T-helper 2 cell treated with Interferon-gamma antibody and Interleukin-4, amounts not matched to agents 5 μg/mL and 100 μg/mL, for 36 hours (primary cell): Measurements from ENCODE around the gene EFHC1.

Source experiments
- DNase-seq: peaks from one replicate; pipeline ENCODE4 v3.0.0; 2021; ENCODE audit warnings: low spot score
- H3K27ac Mint-ChIP-seq: one replicate; pipeline ENCODE4 v1.8.0; 2021; ENCODE audit warnings: mild to moderate bottlenecking, mixed read lengths
- H3K27me3 Mint-ChIP-seq: one replicate; pipeline ENCODE4 v1.8.0; 2021; ENCODE audit warnings: low read depth, mixed read lengths
- H3K36me3 Mint-ChIP-seq: one replicate; pipeline ENCODE4 v1.8.0; 2021; ENCODE audit warnings: low read depth, mixed read lengths
- H3K4me1 Mint-ChIP-seq: one replicate; pipeline ENCODE4 v1.8.0; 2021; ENCODE audit warnings: low read depth, mixed read lengths
- H3K4me3 Mint-ChIP-seq: one replicate; pipeline ENCODE4 v1.8.0; 2022; ENCODE audit warnings: mild to moderate bottlenecking, moderate library complexity, mixed read lengths
- H3K9me3 Mint-ChIP-seq: one replicate; pipeline ENCODE4 v1.8.0; 2021; ENCODE audit warnings: mixed read lengths

The EFHC1 gene

GRCh38 chr6:52553719-52554118 lies 133.6 kb downstream of the EFHC1 start:
- Mint-ChIP-seq H3K27me3 (no peaks in the 10 kb centered on the region), H3K27ac (no peak overlapping the region), H3K4me1 (peaks cover 17% of the 10 kb centered on the region), H3K36me3 (no peaks in the 10 kb centered on the region), H3K9me3 (no peaks in the 10 kb centered on the region), H3K4me3 (no peak overlapping the region)
- no peak for DNase-seq

- no peak for DNase-seq
- H3K27ac Mint-ChIP-seq, result no peak overlapping the region
- no peaks in the 10 kb centered on the region for H3K27me3 Mint-ChIP-seq
- no peaks in the 10 kb centered on the region for H3K36me3 Mint-ChIP-seq
- H3K4me1 Mint-ChIP-seq, result peaks cover 17% of the 10 kb centered on the region
- H3K4me3 Mint-ChIP-seq, result no peak overlapping the region
- H3K9me3 Mint-ChIP-seq, result no peaks in the 10 kb centered on the region
These were observed 134.6 kb downstream of the EFHC1 start for GRCh38 chr6:52554684-52555280.

- Mint-ChIP-seq H3K27ac (no peak overlapping the region), H3K9me3 (no peaks in the 10 kb centered on the region), H3K36me3 (no peaks in the 10 kb centered on the region), H3K4me1 (peaks cover 14% of the 10 kb centered on the region), H3K4me3 (no peak overlapping the region), H3K27me3 (no peaks in the 10 kb centered on the region)
- no peak for DNase-seq
These were observed 135.5 kb downstream of the EFHC1 start for GRCh38 chr6:52555518-52556233.

GRCh38 chr6:52557389-52558265 lies 137.5 kb downstream of the EFHC1 start:
- no peaks in the 10 kb centered on the region for H3K27me3 Mint-ChIP-seq
- peaks cover 3% of the 10 kb centered on the region for H3K4me1 Mint-ChIP-seq
- H3K36me3 Mint-ChIP-seq, result no peaks in the 10 kb centered on the region
- no peaks in the 10 kb centered on the region for H3K9me3 Mint-ChIP-seq
- DNase-seq, result no peak
- no peak overlapping the region for H3K4me3 Mint-ChIP-seq
- H3K27ac Mint-ChIP-seq, result no peak overlapping the region

- Mint-ChIP-seq H3K9me3 (no peaks in the 10 kb centered on the region), H3K27me3 (no peaks in the 10 kb centered on the region), H3K36me3 (no peaks in the 10 kb centered on the region), H3K27ac (no peak overlapping the region), H3K4me1 (peaks cover 6% of the 10 kb centered on the region), H3K4me3 (no peak overlapping the region)
- no peak for DNase-seq
These were observed 138.3 kb downstream of the EFHC1 start for GRCh38 chr6:52558266-52559000.

- no peaks in the 10 kb centered on the region for H3K36me3 Mint-ChIP-seq
- no peak for DNase-seq
These were observed 140.3 kb downstream of the EFHC1 start for GRCh38 chr6:52560462-52560861.

GRCh38 chr6:52562911-52563310 lies 142.8 kb downstream of the EFHC1 start:
- Mint-ChIP-seq H3K27ac (no peak overlapping the region), H3K4me1 (peaks cover 23% of the 10 kb centered on the region), H3K9me3 (no peaks in the 10 kb centered on the region), H3K36me3 (no peaks in the 10 kb centered on the region), H3K4me3 (no peak overlapping the region), H3K27me3 (no peaks in the 10 kb centered on the region)
- DNase-seq, result no peak

More at GRCh38 chr6:52560462-52560861, 140.3 kb downstream of the EFHC1 start:
- peaks cover 12% of the 10 kb centered on the region for H3K4me1 Mint-ChIP-seq
- no peaks in the 10 kb centered on the region for H3K9me3 Mint-ChIP-seq
- no peaks in the 10 kb centered on the region for H3K27me3 Mint-ChIP-seq
- H3K4me3 Mint-ChIP-seq, result no peak overlapping the region
- no peak overlapping the region for H3K27ac Mint-ChIP-seq

- peaks cover 23% of the 10 kb centered on the region for H3K4me1 Mint-ChIP-seq
- H3K4me3 Mint-ChIP-seq, result no peak overlapping the region
- H3K36me3 Mint-ChIP-seq, result no peaks in the 10 kb centered on the region
- H3K27me3 Mint-ChIP-seq, result no peaks in the 10 kb centered on the region
- no peak for DNase-seq
- H3K27ac Mint-ChIP-seq, result no peak overlapping the region
- H3K9me3 Mint-ChIP-seq, result no peaks in the 10 kb centered on the region
These were observed 144.7 kb downstream of the EFHC1 start for GRCh38 chr6:52564856-52565255.

GRCh38 chr6:52566201-52566600 lies 146.1 kb downstream of the EFHC1 start:
- no peaks in the 10 kb centered on the region for H3K27me3 Mint-ChIP-seq
- H3K36me3 Mint-ChIP-seq, result no peaks in the 10 kb centered on the region
- H3K9me3 Mint-ChIP-seq, result no peaks in the 10 kb centered on the region
- peaks cover 24% of the 10 kb centered on the region for H3K4me1 Mint-ChIP-seq
- no peak overlapping the region for H3K4me3 Mint-ChIP-seq
- H3K27ac Mint-ChIP-seq, result no peak overlapping the region
- DNase-seq, result no peak

GRCh38 chr6:52566853-52567279 lies 146.7 kb downstream of the EFHC1 start:
- Mint-ChIP-seq H3K4me1 (peaks cover 27% of the 10 kb centered on the region), H3K36me3 (no peaks in the 10 kb centered on the region), H3K27me3 (no peaks in the 10 kb centered on the region), H3K9me3 (no peaks in the 10 kb centered on the region), H3K4me3 (no peak overlapping the region), H3K27ac (no peak overlapping the region)
- DNase-seq, result no peak

GRCh38 chr6:52568320-52568719 lies 148.2 kb downstream of the EFHC1 start:
- no peak for DNase-seq
- no peaks in the 10 kb centered on the region for H3K27me3 Mint-ChIP-seq
- H3K27ac Mint-ChIP-seq, result no peak overlapping the region
- H3K36me3 Mint-ChIP-seq, result peaks cover 3% of the 10 kb centered on the region
- no peaks in the 10 kb centered on the region for H3K9me3 Mint-ChIP-seq
- H3K4me1 Mint-ChIP-seq, result peaks cover 32% of the 10 kb centered on the region
- H3K4me3 Mint-ChIP-seq, result no peak overlapping the region

- H3K27ac Mint-ChIP-seq, result no peak overlapping the region
- peaks cover 43% of the 10 kb centered on the region for H3K4me1 Mint-ChIP-seq
- H3K4me3 Mint-ChIP-seq, result no peak overlapping the region
- peaks cover 7% of the 10 kb centered on the region for H3K36me3 Mint-ChIP-seq
- no peak for DNase-seq
- no peaks in the 10 kb centered on the region for H3K9me3 Mint-ChIP-seq
- H3K27me3 Mint-ChIP-seq, result no peaks in the 10 kb centered on the region
These were observed 150.2 kb downstream of the EFHC1 start for GRCh38 chr6:52570291-52570700.

- Mint-ChIP-seq H3K4me1 (peaks cover 45% of the 10 kb centered on the region), H3K27me3 (no peaks in the 10 kb centered on the region), H3K4me3 (no peak overlapping the region), H3K9me3 (no peaks in the 10 kb centered on the region), H3K27ac (no peak overlapping the region), H3K36me3 (peaks cover 9% of the 10 kb centered on the region)
- no peak for DNase-seq
These were observed 151.1 kb downstream of the EFHC1 start for GRCh38 chr6:52571099-52571755.
